KOPT-K1 (cell line): ENCODE measurements around the gene RAB39B.
"Not testable (repeated sequence)": the region's sequence is repeated elsewhere in the genome, so short reads cannot be mapped to it uniquely, and the experiment has no call there.

ENCODE experiments used
- H3K27ac ChIP-seq: fragments of 200-600 bp; sonication (generic); 2 replicates; pipeline ENCODE4 v1.5.1; 2016; ENCODE audit warnings: antibody characterized with exemption, mild to moderate bottlenecking, low read depth, low read length; ENCODE audit not compliant: poor library complexity, severe bottlenecking
- H3K36me3 ChIP-seq: fragments of 200-600 bp; sonication (generic); 2 replicates; pipeline ENCODE4 v1.5.1; 2017; ENCODE audit warnings: antibody characterized with exemption, mild to moderate bottlenecking, low read length, moderate library complexity; ENCODE audit not compliant: insufficient read depth
- H3K9me3 ChIP-seq: fragments of 200-600 bp; sonication (generic); 2 replicates; pipeline ENCODE4 v1.5.1; 2017; ENCODE audit warnings: antibody characterized with exemption, low read length, mild to moderate bottlenecking; ENCODE audit not compliant: insufficient read depth, poor library complexity, severe bottlenecking

Gene RAB39B

GRCh38 chrX:155231163-155231562 lies 33.1 kb downstream of the RAB39B start:
- Histone ChIP-seq H3K36me3 (peaks cover 93% of the 10 kb centered on the region), H3K9me3 (no peaks in the 10 kb centered on the region), H3K27ac (no peak overlapping the region)

- no peak overlapping the region for H3K27ac ChIP-seq
- H3K9me3 ChIP-seq: no peaks in the 10 kb centered on the region
- H3K36me3 ChIP-seq: peaks cover 84% of the 10 kb centered on the region
Measured at GRCh38 chrX:155225774-155226173, 38.5 kb downstream of the RAB39B start.

GRCh38 chrX:155223746-155224145 lies 40.5 kb downstream of the RAB39B start:
- not testable (repeated sequence) for H3K27ac ChIP-seq, H3K9me3 ChIP-seq
- peaks cover 73% of the 10 kb centered on the region for H3K36me3 ChIP-seq

GRCh38 chrX:155221351-155221750 lies 42.9 kb downstream of the RAB39B start:
- peaks cover 51% of the 10 kb centered on the region for H3K36me3 ChIP-seq

GRCh38 chrX:155218777-155219176 lies 45.5 kb downstream of the RAB39B start:
- H3K9me3 ChIP-seq: no peaks in the 10 kb centered on the region
- no peak overlapping the region for H3K27ac ChIP-seq
- peaks cover 31% of the 10 kb centered on the region for H3K36me3 ChIP-seq

More at GRCh38 chrX:155221351-155221750, 42.9 kb downstream of the RAB39B start:
- H3K27ac ChIP-seq: no peak overlapping the region
- H3K9me3 ChIP-seq: no peaks in the 10 kb centered on the region

- H3K36me3 ChIP-seq: peaks cover 21% of the 10 kb centered on the region
- peak overlapping the region; percentile 91 for H3K27ac ChIP-seq
- no peaks in the 10 kb centered on the region for H3K9me3 ChIP-seq
Measured at GRCh38 chrX:155216940-155217440, 47.3 kb downstream of the RAB39B start.

- Histone ChIP-seq H3K9me3 (no peaks in the 10 kb centered on the region), H3K27ac (peak within 1 kb of the TSS; percentile 91), H3K36me3 (peaks cover 15% of the 10 kb centered on the region)
Measured at GRCh38 chrX:155216179-155216939, 47.9 kb downstream of the RAB39B start, which contains the start of gene VBP1. Gene VBP1, plus strand, starts transcription at chrX:155216460. Its CDS starts 23 bp downstream, at chrX:155216483.

- H3K36me3 ChIP-seq: peaks cover 7% of the 10 kb centered on the region; the same call in 1 of the 2 replicates
- H3K9me3 ChIP-seq: no peaks in the 10 kb centered on the region
- H3K27ac ChIP-seq: peak overlapping the region; percentile 91
Measured at GRCh38 chrX:155215443-155216178, 48.7 kb downstream of the RAB39B start.

DNA sequence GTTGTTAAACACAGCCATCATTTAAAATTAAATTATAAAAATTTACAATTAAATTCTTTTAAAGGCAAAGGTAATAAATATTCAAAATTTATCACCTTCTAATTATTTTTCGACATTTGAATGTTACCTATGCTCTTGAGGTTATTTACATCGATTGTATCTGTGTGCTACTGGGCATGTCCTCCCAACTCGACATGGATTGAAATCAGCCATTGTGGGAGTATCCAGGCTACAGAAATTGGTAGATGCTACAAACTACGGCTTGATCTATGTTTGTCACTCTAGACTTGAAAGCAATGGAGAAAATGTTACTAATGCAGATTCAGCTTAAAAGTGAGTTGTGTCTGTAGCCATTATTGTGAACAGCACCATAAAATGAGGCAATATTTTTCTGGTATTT lies 50.6 kb downstream of the RAB39B start:
- Histone ChIP-seq H3K36me3 (no peaks in the 10 kb centered on the region), H3K9me3 (no peaks in the 10 kb centered on the region), H3K27ac (no peak overlapping the region)

GRCh38 chrX:155211208-155211607 lies 53.1 kb downstream of the RAB39B start:
- Histone ChIP-seq H3K9me3 (no peaks in the 10 kb centered on the region), H3K27ac (no peak overlapping the region)

More at GRCh38 chrX:155211208-155211607, 53.1 kb downstream of the RAB39B start:
- no peaks in the 10 kb centered on the region for H3K36me3 ChIP-seq
